K562 (cell line): ENCODE measurements around the gene EGLN3. TPM values are rescaled to one million over a fixed set of nuclear protein-coding genes. Genes with fewer than 3 reads are reported as not detected.

ENCODE experiments used
- CREB1 ChIP-seq, 2 experiments: sonication (generic) in 1 of 2; formaldehyde crosslinking in 1 of 2; IDR thresholded peaks; 2 replicates each; pipeline versions ENCODE4 v1.6.1 to v1.8.0; 2012 to 2022; ENCODE audit warnings: inconsistent platforms in 1 of 2, mild to moderate bottlenecking in 1 of 2, missing genetic modification reagents in 1 of 2, moderate library complexity in 1 of 2
- ETV5 ChIP-seq: sonication (generic); formaldehyde crosslinking; IDR thresholded peaks from 2 replicates; pipeline ENCODE4 v1.4.0; 2020; ENCODE audit warnings: low read depth, mild to moderate bottlenecking, missing genetic modification reagents
- ID3 ChIP-seq, 2 experiments: fragments of 250-450 bp in 1 of 2; fragments of 450-650 bp in 1 of 2; sonication (Bioruptor Pico) in 1 of 2; IDR thresholded peaks; 2 replicates each; pipeline versions ENCODE4 v1.6.1 to v1.8.0; 2016 to 2021; ENCODE audit warnings: mild to moderate bottlenecking in 2 of 2, moderate library complexity in 2 of 2, missing compliant biosample characterization in 1 of 2, missing genetic modification characterization in 1 of 2
- MGA ChIP-seq: fragments of 450-650 bp; IDR thresholded peaks from 2 replicates; pipeline ENCODE4 v1.6.1; 2016; ENCODE audit warnings: mild to moderate bottlenecking, moderate library complexity
- MLLT1 ChIP-seq, 2 experiments: fragments of 450-650 bp; IDR thresholded peaks; 2 replicates each; pipeline ENCODE4 v1.6.1; 2016
- NCOA4 ChIP-seq: fragments of 450-650 bp; IDR thresholded peaks from 2 replicates; pipeline ENCODE4 v1.6.1; 2018; ENCODE audit warnings: mild to moderate bottlenecking; ENCODE audit not compliant: partially characterized antibody
- POLR2A ChIP-seq: fragments of 450-650 bp; conservative IDR thresholded peaks from 2 replicates; pipeline ENCODE4 v1.6.1; 2016
- PYGO2 ChIP-seq: fragments of 450-650 bp; IDR thresholded peaks from 2 replicates; pipeline ENCODE4 v1.6.1; 2016; ENCODE audit warnings: mild to moderate bottlenecking, missing genetic modification characterization, moderate library complexity, missing compliant biosample characterization
- STAT5B ChIP-seq: fragments of 250-450 bp; sonication (Bioruptor Pico); IDR thresholded peaks from 2 replicates; pipeline ENCODE4 v1.8.0; 2021; ENCODE audit warnings: mild to moderate bottlenecking, inconsistent platforms
- TFAM ChIP-seq: fragments of 250-450 bp; sonication (Bioruptor Pico); conservative IDR thresholded peaks from 2 replicates; pipeline ENCODE4 v1.5.0; 2021; ENCODE audit warnings: mild to moderate bottlenecking, moderate library complexity
- ZBTB1 ChIP-seq: sonication (generic); formaldehyde crosslinking; IDR thresholded peaks from 2 replicates; pipeline ENCODE4 v1.8.1; 2023; ENCODE audit warnings: missing genetic modification reagents, low read depth, mild to moderate bottlenecking, borderline replicate concordance
- polyA plus RNA-seq, 8 experiments: library from polyadenylated mRNA; depleted of rRNA in 4 of 8; stranded (reverse) in 5 of 8; unstranded in 3 of 8; fragments of >200 nt; fragmentation: Nextera tagmentation in 2 of 8; fragmentation: Illumina TruSeq in 1 of 8; extraction: Ambion mirVana in 2 of 8; extraction: Trizol in 1 of 8; gene quantifications; 2 replicates each; pipeline versions ENCODE4 v1.2.1 to v1.2.3, GENCODE V29; 2011 to 2014; ENCODE audit warnings: inconsistent platforms in 1 of 8, missing spikeins in 1 of 8
- total RNA-seq, 7 experiments: library from RNA; depleted of rRNA in 6 of 7; stranded (reverse); fragments of >200 nt in 6 of 7; fragmentation: Illumina TruSeq in 2 of 7; extraction: Trizol in 2 of 7; gene quantifications; 2 replicates each; pipeline versions ENCODE4 v1.2.1 to v1.2.3, GENCODE V29; 2011 to 2021; ENCODE audit warnings: low replicate concordance in 1 of 7

EGLN3 gene
- total and polyA plus RNA-seq, 9 of the 15 experiments (the other 6 are each of a cell fraction or from before 2014, with no cell fraction given) = 2.5 to 87.6 (median 5.8) TPM

- TF ChIP-seq MGA (peak; percentile 82; the same call in 1 of the 2 replicates), TFAM (CRISPR knock-in tag) (no peak), ZBTB1 (0 out of 2 replicates have a peak, but pooled peaks have one; percentile 24), NCOA4 (no peak), ETV5 (CRISPR knock-in tag) (peak; percentile 43; the same call in 1 of the 2 replicates), PYGO2 (no peak), ID3 (CRISPR knock-in tag; IDR thresholded peaks at IDR 0.05) (no peak), ID3 (tag; IDR thresholded peaks at IDR 0.05) (no peak), POLR2A (peak; percentile 97), STAT5B (CRISPR knock-in tag) (no peak), CREB1 (IDR thresholded peaks at IDR 0.05) (no peak), CREB1 (CRISPR knock-in tag; IDR thresholded peaks at IDR 0.05) (peak; percentile 7; the same call in 1 of the 2 replicates), MLLT1 (IDR thresholded peaks at IDR 0.05) (peak; percentile 60 to 81; a peak in 3 of 4 replicates)
Observed at GRCh38 chr14:33950320-33951182, at the start of gene EGLN3 (continued).
